GM12874 (cell line): ENCODE data around the gene ZBTB7B.

Experiments
- CTCF ChIP-seq: IDR thresholded peaks from 2 replicates; pipeline ENCODE4 v1.5.1; 2011; ENCODE audit warnings: low read depth, mild to moderate bottlenecking, control low read depth, low read length, moderate library complexity; ENCODE audit not compliant: insufficient read depth

ZBTB7B gene

GRCh38 chr1:155029513-155030242 lies 27.1 kb downstream of the ZBTB7B start:
- TF ChIP-seq CTCF = no peak

- no peak for TF ChIP-seq CTCF
Observed at GRCh38 chr1:155030243-155030795, 27.7 kb downstream of the ZBTB7B start.

- no peak for TF ChIP-seq CTCF
Observed at GRCh38 chr1:155030899-155031298, 28.3 kb downstream of the ZBTB7B start.

- no peak for TF ChIP-seq CTCF
Observed at GRCh38 chr1:155032886-155033285, 30.3 kb downstream of the ZBTB7B start.

GRCh38 chr1:155033524-155033923 lies 30.9 kb downstream of the ZBTB7B start, which contains the start of the genes DCST1 and DCST2:
Gene DCST1 (plus strand): TSS chr1:155033824. CDS start chr1:155034037, 213 bp downstream.
Gene DCST2 (minus strand): TSS chr1:155033781. CDS start chr1:155033701, 80 bp downstream.
- TF ChIP-seq CTCF = no peak

- TF ChIP-seq CTCF = no peak
Observed at GRCh38 chr1:155034318-155035208, 32.0 kb downstream of the ZBTB7B start.

GRCh38 chr1:155035936-155036335 lies 33.3 kb downstream of the ZBTB7B start:
- no peak for TF ChIP-seq CTCF
